Stomach smooth muscle (tissue), 2 donors: ENCODE measurements around the gene PIP4K2A.
A peak's percentile ranks its signal among the peaks of the same experiment; 100 is the strongest.
"Not testable (repeated sequence)": the region's sequence is repeated elsewhere in the genome, so short reads cannot be mapped to it uniquely, and the experiment has no call there.

ENCODE experiments used
- H3K27ac ChIP-seq: one replicate; pipeline ENCODE4 v1.7.0; 2013; ENCODE audit warnings: mild to moderate bottlenecking, low read length, inconsistent platforms
- H3K27me3 ChIP-seq, 2 donors: one replicate each; pipeline ENCODE4 v1.7.0; 2013; ENCODE audit warnings: low read length in 2 of 2; ENCODE audit not compliant: insufficient read depth in 2 of 2, control insufficient read depth in 1 of 2
- H3K36me3 ChIP-seq, 2 donors: one replicate each; pipeline ENCODE4 v1.7.0; 2013; ENCODE audit warnings: low read length in 2 of 2; ENCODE audit not compliant: control insufficient read depth in 2 of 2, insufficient read depth in 2 of 2
- H3K4me1 ChIP-seq: one replicate; pipeline ENCODE4 v1.7.0; 2013; ENCODE audit warnings: low read length; ENCODE audit not compliant: control insufficient read depth, insufficient read depth
- H3K4me3 ChIP-seq, 2 donors: one replicate each; pipeline ENCODE4 v1.7.0; 2013; ENCODE audit warnings: low read length in 2 of 2
- H3K9ac ChIP-seq, 2 donors: one replicate each; pipeline ENCODE4 v1.7.0; 2013; ENCODE audit warnings: low read length in 2 of 2, mild to moderate bottlenecking in 1 of 2
- H3K9me3 ChIP-seq, 2 donors: one replicate each; pipeline ENCODE4 v1.7.0; 2013; ENCODE audit warnings: low read length in 2 of 2; ENCODE audit not compliant: control insufficient read depth in 2 of 2
- donor health status: healthy.
- donor health status: Pancreatic carcinoma.

Gene PIP4K2A

GRCh38 chr10:22693860-22694259, 20.5 kb downstream of the PIP4K2A start:
- Histone ChIP-seq H3K4me3 (no peak overlapping the region), H3K9ac (no peak overlapping the region), H3K9me3 (no peaks in the 10 kb centered on the region), H3K27ac (no peak overlapping the region), H3K27me3 (no peaks in the 10 kb centered on the region), H3K4me1 (peaks cover 8% of the 10 kb centered on the region), H3K36me3 (no peaks in the 10 kb centered on the region)

GRCh38 chr10:22693371-22693784, 21.0 kb downstream of the PIP4K2A start:
- Histone ChIP-seq H3K4me1 (peaks cover 8% of the 10 kb centered on the region), H3K27me3 (no peaks in the 10 kb centered on the region), H3K9ac (no peak overlapping the region), H3K9me3 (no peaks in the 10 kb centered on the region), H3K27ac (no peak overlapping the region), H3K36me3 (no peaks in the 10 kb centered on the region), H3K4me3 (no peak overlapping the region)

DNA sequence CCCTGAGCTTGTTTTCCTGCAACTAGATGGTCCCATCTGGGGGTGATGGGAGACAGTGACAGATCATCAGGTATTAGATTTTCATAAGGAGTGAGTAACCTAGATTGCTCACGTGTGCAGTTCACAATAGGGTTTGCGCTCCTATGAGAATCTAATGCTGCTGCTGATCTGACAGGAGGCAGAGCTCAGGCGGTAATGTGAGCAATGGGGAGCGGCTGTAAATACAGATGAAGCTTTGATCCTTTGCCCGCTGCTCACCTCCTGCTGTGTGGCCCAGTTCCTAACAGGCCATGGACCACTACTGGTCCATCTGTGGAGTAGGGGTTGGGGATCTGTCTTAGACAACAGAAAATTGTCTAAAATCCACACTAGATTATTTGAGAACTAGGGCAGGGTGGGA, 22.3 kb downstream of the PIP4K2A start:
- not testable (repeated sequence) for H3K9me3 ChIP-seq, H3K27me3 ChIP-seq, H3K4me3 ChIP-seq, H3K27ac ChIP-seq, H3K36me3 ChIP-seq, H3K4me1 ChIP-seq, H3K9ac ChIP-seq

DNA sequence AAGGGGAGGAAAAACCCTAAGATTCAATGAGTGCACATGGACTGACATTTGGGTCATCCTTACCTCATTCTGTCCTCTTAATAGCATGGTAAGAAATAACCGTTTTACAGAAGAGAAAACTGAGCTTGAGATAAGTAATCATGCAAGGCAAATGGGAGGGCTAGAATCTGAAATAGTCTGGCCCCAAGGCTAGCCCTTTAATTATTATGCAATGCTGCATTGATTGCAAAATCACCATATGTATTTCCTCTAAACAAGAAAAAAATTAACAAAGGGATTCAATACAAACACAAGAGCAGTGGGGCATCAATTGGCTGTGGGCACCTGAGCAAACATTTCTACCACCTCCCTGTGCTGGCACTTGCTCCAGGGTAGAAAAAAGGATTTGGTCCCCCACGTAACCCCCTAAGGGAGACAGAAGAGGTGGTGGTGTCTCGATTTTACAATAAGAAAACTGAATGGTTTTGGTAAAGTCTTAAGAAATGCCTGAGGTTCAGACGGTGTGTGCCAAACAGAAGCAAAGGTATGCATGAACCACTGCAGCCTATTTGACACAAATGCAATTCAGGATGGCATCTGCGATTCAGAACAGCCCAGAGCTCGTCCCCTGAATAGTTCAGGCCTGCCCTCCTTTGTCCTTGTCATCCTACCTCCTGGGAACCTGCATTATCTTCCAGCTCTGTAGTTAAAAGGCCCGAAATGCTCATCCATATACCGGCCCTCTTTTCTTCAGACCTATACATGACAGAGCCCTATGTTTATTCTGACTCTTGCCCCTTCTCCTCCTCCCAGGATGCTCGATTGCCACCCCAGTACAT, 23.6 kb downstream of the PIP4K2A start:
- no peak overlapping the region for H3K9ac ChIP-seq
- no peaks in the 10 kb centered on the region for H3K9me3 ChIP-seq
- H3K27me3 ChIP-seq, result no peaks in the 10 kb centered on the region
- no peaks in the 10 kb centered on the region for H3K36me3 ChIP-seq
- no peak overlapping the region for H3K27ac ChIP-seq
- no peaks in the 10 kb centered on the region for H3K4me1 ChIP-seq
- no peak overlapping the region for H3K4me3 ChIP-seq

DNA sequence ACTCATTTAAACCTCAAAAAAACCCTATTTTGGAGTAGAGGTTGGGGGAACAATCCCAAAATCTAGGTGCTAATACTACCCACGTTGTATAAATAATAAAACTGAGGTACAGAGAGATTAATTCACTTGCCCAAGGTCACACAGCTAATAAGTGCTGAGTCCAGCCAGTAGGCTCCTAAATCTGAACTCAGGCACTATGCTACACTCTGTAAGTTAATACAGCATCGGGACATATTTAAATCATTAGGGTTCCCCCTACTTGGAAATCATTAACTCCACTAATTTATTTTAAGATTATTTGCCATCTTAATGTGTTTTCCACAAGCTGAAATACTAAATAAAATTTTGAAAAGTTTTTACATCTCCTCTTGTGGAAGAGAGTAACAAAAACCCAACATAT, 24.2 kb downstream of the PIP4K2A start:
- H3K9me3 ChIP-seq, result no peaks in the 10 kb centered on the region
- no peak overlapping the region for H3K4me3 ChIP-seq
- no peaks in the 10 kb centered on the region for H3K27me3 ChIP-seq
- no peak overlapping the region for H3K9ac ChIP-seq
- no peaks in the 10 kb centered on the region for H3K36me3 ChIP-seq
- H3K4me1 ChIP-seq, result no peaks in the 10 kb centered on the region
- no peak overlapping the region for H3K27ac ChIP-seq

GRCh38 chr10:22686347-22686746, 28.0 kb downstream of the PIP4K2A start:
- H3K9me3 ChIP-seq, result no peaks in the 10 kb centered on the region
- H3K27me3 ChIP-seq, result no peaks in the 10 kb centered on the region
- no peak overlapping the region for H3K9ac ChIP-seq
- no peaks in the 10 kb centered on the region for H3K36me3 ChIP-seq
- no peak overlapping the region for H3K4me3 ChIP-seq
- no peak overlapping the region for H3K27ac ChIP-seq
- H3K4me1 ChIP-seq, result peaks cover 22% of the 10 kb centered on the region

GRCh38 chr10:22685926-22686325, 28.5 kb downstream of the PIP4K2A start:
- Histone ChIP-seq H3K27me3 (no peaks in the 10 kb centered on the region), H3K4me1 (peaks cover 25% of the 10 kb centered on the region), H3K4me3 (no peak overlapping the region), H3K27ac (no peak overlapping the region), H3K9me3 (no peaks in the 10 kb centered on the region), H3K9ac (no peak overlapping the region), H3K36me3 (no peaks in the 10 kb centered on the region)

GRCh38 chr10:22684699-22685098, 29.7 kb downstream of the PIP4K2A start:
- Histone ChIP-seq H3K9ac (no peak overlapping the region), H3K9me3 (no peaks in the 10 kb centered on the region), H3K36me3 (no peaks in the 10 kb centered on the region), H3K4me1 (peaks cover 25% of the 10 kb centered on the region), H3K4me3 (no peak overlapping the region), H3K27me3 (no peaks in the 10 kb centered on the region), H3K27ac (peak overlapping the region; percentile 33)

DNA sequence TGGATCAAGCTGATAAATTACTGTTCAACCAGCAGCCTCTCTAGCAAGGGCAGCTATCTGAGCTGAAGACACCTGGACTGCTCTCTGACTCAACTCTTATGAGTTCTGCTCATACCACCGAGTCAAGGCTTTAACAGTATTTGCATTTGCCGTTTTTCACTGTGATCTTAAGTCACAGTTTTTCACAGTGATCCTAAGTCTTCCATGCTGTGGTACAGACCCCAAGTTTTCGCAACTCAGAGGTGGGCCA, 31.3 kb downstream of the PIP4K2A start:
- Histone ChIP-seq H3K9me3 (no peaks in the 10 kb centered on the region), H3K36me3 (no peaks in the 10 kb centered on the region), H3K4me3 (no peak overlapping the region), H3K27me3 (no peaks in the 10 kb centered on the region), H3K4me1 (peaks cover 25% of the 10 kb centered on the region), H3K9ac (no peak overlapping the region), H3K27ac (peak overlapping the region; percentile 25)

- Histone ChIP-seq H3K36me3 (no peaks in the 10 kb centered on the region), H3K4me3 (no peak overlapping the region), H3K4me1 (peaks cover 25% of the 10 kb centered on the region), H3K9me3 (no peaks in the 10 kb centered on the region), H3K9ac (no peak overlapping the region), H3K27me3 (no peaks in the 10 kb centered on the region), H3K27ac (no peak overlapping the region)
Observed at GRCh38 chr10:22682237-22683139, 31.9 kb downstream of the PIP4K2A start.

- no peaks in the 10 kb centered on the region for H3K9me3 ChIP-seq
- no peak overlapping the region for H3K9ac ChIP-seq
- no peaks in the 10 kb centered on the region for H3K36me3 ChIP-seq
- no peak overlapping the region for H3K27ac ChIP-seq
- H3K27me3 ChIP-seq, result no peaks in the 10 kb centered on the region
- no peak overlapping the region for H3K4me3 ChIP-seq
- peaks cover 25% of the 10 kb centered on the region for H3K4me1 ChIP-seq
Observed at GRCh38 chr10:22681783-22682183, 32.6 kb downstream of the PIP4K2A start.
